Measurements from ENCODE around the gene CHD1.

CHD1 gene

DNA sequence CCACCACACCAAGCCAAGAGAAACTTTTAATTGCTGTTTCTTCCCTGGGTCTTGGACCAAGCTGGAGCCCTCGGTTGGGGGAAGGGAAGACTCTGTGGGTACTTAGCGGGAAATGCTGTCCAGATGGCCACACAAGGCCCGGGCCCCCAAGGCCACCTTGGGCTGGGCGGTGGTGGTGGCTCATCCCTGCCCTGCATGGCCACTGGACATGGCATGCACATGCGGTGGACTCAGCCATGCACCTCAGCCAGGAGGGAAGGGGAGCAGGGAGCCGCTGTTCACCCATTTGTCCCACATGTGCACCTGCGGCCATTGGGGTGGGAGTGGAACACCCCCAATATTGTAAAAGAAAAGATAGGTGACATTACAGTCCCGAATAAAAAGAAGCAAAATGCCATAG, 82.9 kb downstream of the CHD1 start:
- TF ChIP-seq, protein P1, sequence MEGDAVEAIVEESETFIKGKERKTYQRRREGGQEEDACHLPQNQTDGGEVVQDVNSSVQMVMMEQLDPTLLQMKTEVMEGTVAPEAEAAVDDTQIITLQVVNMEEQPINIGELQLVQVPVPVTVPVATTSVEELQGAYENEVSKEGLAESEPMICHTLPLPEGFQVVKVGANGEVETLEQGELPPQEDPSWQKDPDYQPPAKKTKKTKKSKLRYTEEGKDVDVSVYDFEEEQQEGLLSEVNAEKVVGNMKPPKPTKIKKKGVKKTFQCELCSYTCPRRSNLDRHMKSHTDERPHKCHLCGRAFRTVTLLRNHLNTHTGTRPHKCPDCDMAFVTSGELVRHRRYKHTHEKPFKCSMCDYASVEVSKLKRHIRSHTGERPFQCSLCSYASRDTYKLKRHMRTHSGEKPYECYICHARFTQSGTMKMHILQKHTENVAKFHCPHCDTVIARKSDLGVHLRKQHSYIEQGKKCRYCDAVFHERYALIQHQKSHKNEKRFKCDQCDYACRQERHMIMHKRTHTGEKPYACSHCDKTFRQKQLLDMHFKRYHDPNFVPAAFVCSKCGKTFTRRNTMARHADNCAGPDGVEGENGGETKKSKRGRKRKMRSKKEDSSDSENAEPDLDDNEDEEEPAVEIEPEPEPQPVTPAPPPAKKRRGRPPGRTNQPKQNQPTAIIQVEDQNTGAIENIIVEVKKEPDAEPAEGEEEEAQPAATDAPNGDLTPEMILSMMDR (IDR thresholded peaks at IDR 0.05; ENCODE audit: low read depth, low read length, missing control alignments): no peak
- in situ Hi-C loops (cut with HindIII; ENCODE audit: low sequenced_read_pairs): no loop called here
- no peak overlapping the region for H3K4me3 ChIP-seq (ENCODE audit: low read depth, low read length)
- no peak for DNase-seq (ENCODE audit: low read depth)

DNA sequence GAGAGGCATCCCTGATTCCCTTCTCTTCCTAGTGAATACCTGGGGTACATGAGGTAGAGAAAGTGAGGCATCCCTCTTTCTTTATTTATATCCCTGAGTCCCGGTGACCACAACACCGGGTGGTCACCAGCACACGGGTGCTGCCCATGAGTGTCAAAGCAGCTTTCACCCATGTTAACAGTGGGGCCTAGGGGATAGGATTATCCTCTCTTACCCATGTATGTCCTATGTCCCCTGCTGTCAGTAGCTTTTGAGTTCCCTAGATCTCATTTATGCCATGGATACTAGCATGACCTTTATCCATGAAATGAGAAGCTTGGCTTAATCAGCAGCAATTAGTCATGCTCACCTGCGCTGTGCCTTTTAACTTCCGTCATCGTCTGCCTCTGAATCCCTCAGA, 83.9 kb downstream of the CHD1 start:
- TF ChIP-seq, protein P1 (IDR thresholded peaks at IDR 0.05; ENCODE audit: low read depth, low read length, missing control alignments): no peak
- in situ Hi-C loops (cut with HindIII; ENCODE audit: low sequenced_read_pairs): no loop called here
- no peak overlapping the region for H3K4me3 ChIP-seq (ENCODE audit: low read depth, low read length)
- DNase-seq (ENCODE audit: low read depth): no peak

DNA sequence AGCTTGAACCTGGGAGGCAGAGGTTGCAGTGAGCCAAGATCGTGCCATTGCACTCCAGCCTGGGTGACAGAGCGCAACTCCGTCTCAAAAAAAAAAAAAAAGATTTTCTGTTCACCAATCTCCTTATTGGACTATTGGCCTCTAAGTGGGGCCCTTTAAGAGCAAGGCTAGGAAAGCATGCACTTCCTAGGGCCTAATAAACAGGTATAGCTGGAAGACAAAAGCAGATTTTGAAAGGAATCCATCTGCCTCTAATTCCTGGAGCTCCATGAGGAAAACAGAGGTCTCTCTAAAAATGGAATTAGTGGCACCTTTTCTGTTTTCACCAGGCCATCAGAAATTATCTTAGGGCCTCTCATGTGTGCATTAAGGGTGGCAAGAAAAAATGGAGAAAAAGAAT, 85.3 kb downstream of the CHD1 start:
- in situ Hi-C loops (cut with HindIII; ENCODE audit: low sequenced_read_pairs): no loop called here

DNA sequence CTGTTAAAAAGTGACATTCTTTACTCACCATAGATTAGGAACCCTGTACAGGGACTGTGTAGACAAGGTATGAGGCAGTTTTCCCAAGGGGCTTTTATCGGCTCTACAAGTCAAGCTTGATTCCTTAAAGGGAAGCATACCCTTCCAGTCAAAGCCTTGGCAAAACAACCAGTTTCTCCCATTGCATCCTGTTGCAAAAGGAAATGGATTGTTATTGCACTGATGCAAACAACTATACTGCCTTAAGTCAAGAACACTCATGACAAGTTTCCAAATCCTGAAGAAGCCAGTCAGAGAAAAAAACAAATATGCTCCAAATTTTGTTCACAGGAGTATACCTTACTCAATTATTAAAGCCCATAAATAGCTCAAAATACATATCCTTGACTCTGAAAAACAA, 87.9 kb downstream of the CHD1 start:
- in situ Hi-C loops (cut with HindIII; ENCODE audit: low sequenced_read_pairs): no loop called here
- no peak for DNase-seq (ENCODE audit: low read depth)
- H3K4me3 ChIP-seq (ENCODE audit: low read depth, low read length): no peak overlapping the region
- TF ChIP-seq, protein P1 (IDR thresholded peaks at IDR 0.05; ENCODE audit: low read depth, low read length, missing control alignments): no peak

More for the DNA sequence above, 85.3 kb downstream of the CHD1 start:
- no peak overlapping the region for H3K4me3 ChIP-seq (ENCODE audit: low read depth, low read length)
- no peak for DNase-seq (ENCODE audit: low read depth)
- TF ChIP-seq, protein P1 (IDR thresholded peaks at IDR 0.05; ENCODE audit: low read depth, low read length, missing control alignments): no peak

DNA sequence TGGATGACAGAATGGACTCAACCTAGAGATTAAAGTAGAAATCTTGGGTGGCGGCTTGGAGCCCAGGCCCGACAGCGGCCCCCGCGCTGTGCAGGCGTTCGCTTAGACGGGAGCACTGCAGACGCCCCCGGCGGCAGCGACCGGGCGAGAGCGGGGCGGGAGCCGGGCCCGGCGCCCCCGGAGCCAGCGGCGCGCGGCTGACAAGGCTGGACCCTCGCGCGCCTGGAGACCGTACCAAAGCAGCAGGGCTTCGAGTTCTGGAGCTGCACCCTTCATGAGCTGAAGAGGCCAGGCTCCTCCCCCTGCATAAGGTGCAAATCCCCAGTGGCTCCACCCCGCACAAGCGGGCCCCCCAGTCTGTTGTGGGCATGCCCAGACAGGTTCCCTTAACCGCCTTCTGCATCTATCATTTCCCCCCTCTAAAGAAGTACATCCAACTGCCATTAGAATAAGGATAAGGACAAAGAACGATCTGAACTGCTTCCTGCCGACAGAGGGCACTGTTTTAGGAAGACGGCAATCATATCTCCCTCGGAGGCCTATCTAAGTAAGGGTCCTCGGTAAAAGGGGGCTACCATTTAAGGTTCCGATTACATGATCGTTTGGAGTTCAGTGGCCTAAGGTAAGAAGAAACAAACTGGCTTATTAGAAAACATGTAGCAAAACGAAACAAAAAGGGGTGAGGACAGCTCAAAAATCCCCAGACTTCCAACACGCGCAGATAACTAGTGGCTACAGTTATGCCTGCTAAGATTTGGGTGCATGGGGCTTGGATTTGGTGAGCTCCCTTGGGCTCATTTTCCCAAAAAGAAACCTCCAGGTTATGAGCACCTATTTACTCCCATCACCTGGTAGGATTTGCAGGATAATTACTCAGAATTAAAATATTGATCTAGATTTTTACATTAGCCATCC, 89.1 kb downstream of the CHD1 start:
- in situ Hi-C loops (cut with HindIII; ENCODE audit: low sequenced_read_pairs): no loop called here
- TF ChIP-seq, protein P1 (IDR thresholded peaks at IDR 0.05; ENCODE audit: low read depth, low read length, missing control alignments): no peak
- H3K4me3 ChIP-seq (ENCODE audit: low read depth, low read length): no peak overlapping the region
- no peak for DNase-seq (ENCODE audit: low read depth)

DNA sequence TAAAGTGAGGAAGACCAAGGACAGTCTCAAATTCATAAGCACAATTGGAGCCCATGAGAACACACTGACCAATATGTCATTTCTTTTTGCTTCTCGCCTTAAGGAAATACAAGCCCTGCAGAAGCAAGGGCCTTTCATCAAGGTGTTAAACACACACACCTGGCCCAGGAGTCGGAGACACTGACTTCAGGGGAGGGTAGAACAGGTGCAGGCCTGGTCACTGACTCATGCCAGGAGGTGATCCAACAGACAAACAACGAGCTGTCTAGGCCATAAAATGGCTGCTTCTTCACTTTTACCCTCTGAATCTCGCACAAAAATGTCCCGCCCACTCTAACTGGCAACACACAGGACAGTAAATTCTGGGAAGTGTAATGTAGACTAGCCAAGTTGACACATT, 92.6 kb downstream of the CHD1 start:
- in situ Hi-C loops (cut with HindIII; ENCODE audit: low sequenced_read_pairs): no loop called here
- no peak overlapping the region for H3K4me3 ChIP-seq (ENCODE audit: low read depth, low read length)
- TF ChIP-seq, protein P1 (IDR thresholded peaks at IDR 0.05; ENCODE audit: low read depth, low read length, missing control alignments): no peak
- DNase-seq (ENCODE audit: low read depth): no peak

Measured in astrocyte of the cerebellum (primary cell).